PC-9 (cell line): Measurements from ENCODE around the gene LUM. TPM values are rescaled to one million over a fixed set of nuclear protein-coding genes. Genes with fewer than 3 reads are reported as not detected.

Experiments
- BruUV-seq: library from RNA; stranded (reverse); fragments of 400-500 nt; replicated peaks from 2 replicates; lab custom pipeline; 2021; lab: Mats Ljungman, UMichigan
- CTCF ChIA-PET: fragments of 300-600 bp; sonication (Branson Sonifier 250); formaldehyde crosslinking; loops from one replicate; lab custom pipeline; 2022; ENCODE audit warnings: antibody characterized with exemption; lab: Charles Lee
- POLR2A ChIA-PET: fragments of 300-600 bp; sonication (Branson Sonifier 250); formaldehyde crosslinking; loops from one replicate; lab custom pipeline; 2022; ENCODE audit warnings: antibody characterized with exemption; ENCODE audit not compliant: unreplicated experiment; lab: Charles Lee
- DNase-seq, 2 experiments: peaks; one replicate each; pipeline versions ENCODE4 v3.0.0 to v3.0.0-alpha.2; 2015 to 2022; ENCODE audit warnings: mixed read lengths in 1 of 2
- H2AFZ ChIP-seq: fragments of 200-600 bp; sonication (generic); 2 replicates; pipeline ENCODE4 v1.8.1; 2017; ENCODE audit warnings: antibody characterized with exemption
- H3F3A ChIP-seq: fragments of 200-600 bp; sonication (generic); 2 replicates; pipeline ENCODE4 v1.8.1; 2017; ENCODE audit warnings: antibody characterized with exemption, mild to moderate bottlenecking, low read depth; ENCODE audit not compliant: insufficient read depth
- H3K27ac ChIP-seq: fragments of 200-600 bp; sonication (generic); 2 replicates; pipeline ENCODE4 v1.6.1; 2016; ENCODE audit warnings: mixed run types
- H3K27me3 ChIP-seq: fragments of 200-600 bp; sonication (generic); 2 replicates; pipeline ENCODE4 v1.6.1; 2016; ENCODE audit warnings: low read depth, mixed run types; ENCODE audit not compliant: insufficient read depth
- H3K36me3 ChIP-seq: fragments of 200-600 bp; sonication (generic); 2 replicates; pipeline ENCODE4 v1.6.1; 2016; ENCODE audit warnings: low read depth, mixed run types
- H3K4me1 ChIP-seq: fragments of 200-600 bp; sonication (generic); replicated peaks from 2 replicates; pipeline ENCODE4 v1.6.1; 2016; ENCODE audit warnings: mixed run types; ENCODE audit not compliant: insufficient read depth
- H3K4me2 ChIP-seq: fragments of 200-600 bp; sonication (generic); 2 replicates; pipeline ENCODE4 v1.6.1; 2017; ENCODE audit warnings: mixed run types
- H3K4me3 ChIP-seq: fragments of 200-600 bp; sonication (generic); 2 replicates; pipeline ENCODE4 v1.6.1; 2016; ENCODE audit warnings: mixed run types
- H3K79me2 ChIP-seq: fragments of 200-600 bp; sonication (generic); 2 replicates; pipeline ENCODE4 v1.6.1; 2017; ENCODE audit warnings: low read depth, mixed run types
- H3K9me2 ChIP-seq: fragments of 200-600 bp; sonication (generic); 2 replicates; pipeline ENCODE4 v1.8.1; 2017; ENCODE audit warnings: mild to moderate bottlenecking; ENCODE audit not compliant: insufficient read depth
- H3K9me3 ChIP-seq: fragments of 200-600 bp; sonication (generic); 2 replicates; pipeline ENCODE4 v1.8.1; 2016; ENCODE audit warnings: low read depth; ENCODE audit not compliant: insufficient read depth
- H4K20me1 ChIP-seq: fragments of 200-600 bp; sonication (generic); 2 replicates; pipeline ENCODE4 v1.8.1; 2017; ENCODE audit not compliant: insufficient read depth
- EZH2 ChIP-seq: fragments of 200-600 bp; sonication (generic); IDR thresholded peaks from 2 replicates; pipeline ENCODE4 v1.8.0; 2017; ENCODE audit warnings: antibody characterized with exemption, low read depth
- intact Hi-C: fragments of 100-400 bp; cut with micrococcal nuclease; formaldehyde crosslinking; loops from one replicate; pipeline ENCODE4 v1.10.0; 2022; ENCODE audit not compliant: unreplicated experiment
- total RNA-seq: library from RNA; stranded (reverse); gene quantifications from 2 replicates; pipeline ENCODE4 v1.2.3, GENCODE V29; 2021
- TF ChIP-seq, protein P1 (sequence below): fragments of 200-600 bp; sonication (generic); conservative IDR thresholded peaks from 2 replicates; pipeline ENCODE4 v1.6.1; 2017; ENCODE audit warnings: mixed run types, antibody characterized with exemption, mild to moderate bottlenecking, moderate library complexity

LUM gene
- total RNA-seq, 1 experiment from 2014 or later: not detected

DNA sequence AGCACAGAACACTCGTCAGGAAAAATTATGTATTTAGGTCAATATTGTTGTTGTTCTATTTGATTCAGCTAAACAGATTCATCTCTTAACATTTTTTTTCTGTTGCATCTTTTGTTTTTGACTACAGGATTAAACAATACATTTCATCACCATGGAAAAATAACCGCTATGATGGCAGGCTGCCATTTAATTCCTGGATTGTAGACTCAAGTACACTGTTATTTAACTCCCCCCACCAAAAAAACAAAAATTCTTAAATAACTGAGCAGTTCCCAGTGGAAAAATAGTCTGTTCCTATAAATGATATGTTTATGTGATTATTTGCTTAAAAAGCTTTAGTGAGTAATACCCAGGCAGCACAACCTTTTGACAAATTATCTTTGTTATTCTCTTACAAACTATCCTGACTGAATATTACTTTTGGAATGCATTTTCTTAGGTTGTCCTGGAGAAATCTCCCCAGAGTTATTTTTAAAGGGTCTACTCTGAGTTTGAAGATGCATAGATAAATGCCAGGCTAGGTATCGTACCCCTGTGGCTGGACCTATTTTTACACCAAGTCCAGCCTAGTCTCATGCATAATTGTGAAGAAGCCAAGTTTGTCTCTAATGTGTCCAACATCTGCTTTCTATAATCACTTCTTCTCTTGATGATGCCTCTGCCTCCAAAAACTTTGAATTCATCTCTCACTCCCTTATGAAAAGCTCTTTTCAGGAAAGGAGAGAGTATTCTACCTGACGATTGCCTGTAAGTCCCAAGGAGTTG lies 57.2 kb downstream of the LUM start:
- no peaks in the 10 kb centered on the region; the same call in 1 of the 2 replicates for H3K9me3 ChIP-seq
- H3K27me3 ChIP-seq: no peaks in the 10 kb centered on the region
- intact Hi-C loops: no loop called here
- H4K20me1 ChIP-seq: no peaks in the 10 kb centered on the region
- no peaks in the 10 kb centered on the region for H3K79me2 ChIP-seq
- no peak for TF ChIP-seq EZH2
- TF ChIP-seq, protein P1, sequence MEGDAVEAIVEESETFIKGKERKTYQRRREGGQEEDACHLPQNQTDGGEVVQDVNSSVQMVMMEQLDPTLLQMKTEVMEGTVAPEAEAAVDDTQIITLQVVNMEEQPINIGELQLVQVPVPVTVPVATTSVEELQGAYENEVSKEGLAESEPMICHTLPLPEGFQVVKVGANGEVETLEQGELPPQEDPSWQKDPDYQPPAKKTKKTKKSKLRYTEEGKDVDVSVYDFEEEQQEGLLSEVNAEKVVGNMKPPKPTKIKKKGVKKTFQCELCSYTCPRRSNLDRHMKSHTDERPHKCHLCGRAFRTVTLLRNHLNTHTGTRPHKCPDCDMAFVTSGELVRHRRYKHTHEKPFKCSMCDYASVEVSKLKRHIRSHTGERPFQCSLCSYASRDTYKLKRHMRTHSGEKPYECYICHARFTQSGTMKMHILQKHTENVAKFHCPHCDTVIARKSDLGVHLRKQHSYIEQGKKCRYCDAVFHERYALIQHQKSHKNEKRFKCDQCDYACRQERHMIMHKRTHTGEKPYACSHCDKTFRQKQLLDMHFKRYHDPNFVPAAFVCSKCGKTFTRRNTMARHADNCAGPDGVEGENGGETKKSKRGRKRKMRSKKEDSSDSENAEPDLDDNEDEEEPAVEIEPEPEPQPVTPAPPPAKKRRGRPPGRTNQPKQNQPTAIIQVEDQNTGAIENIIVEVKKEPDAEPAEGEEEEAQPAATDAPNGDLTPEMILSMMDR: no peak
- no peak overlapping the region for H3K27ac ChIP-seq
- no TSS peak for BruUV-seq
- H3K9me2 ChIP-seq: no peaks in the 10 kb centered on the region
- no peaks in the 10 kb centered on the region for H3K36me3 ChIP-seq
- H2AFZ ChIP-seq: no peak overlapping the region
- peak in 1 of 2 experiments; percentile 13 for DNase-seq
- ChIA-PET CTCF (no interaction called here), POLR2A (no interaction called here)
- no peak overlapping the region for H3K4me2 ChIP-seq
- H3K4me3 ChIP-seq: no peak overlapping the region
- no peaks in the 10 kb centered on the region for H3F3A ChIP-seq
- no peaks in the 10 kb centered on the region for H3K4me1 ChIP-seq

Other genes with a start within 250 kb of the LUM start
- not detected in 2 replicates for gene CCER1, start 156.3 kb downstream of the LUM start, total RNA-seq
- gene EPYC, start 106.5 kb downstream of the LUM start, total RNA-seq: not detected in 2 replicates
- not detected in 2 replicates for gene KERA, start 53.5 kb downstream of the LUM start, total RNA-seq
- not detected in 2 replicates for gene DCN, start 71.3 kb upstream of the LUM start, total RNA-seq